GM21786 (cell line): ENCODE data around the gene PLEKHA8.
A peak's percentile ranks its signal among the peaks of the same experiment; 100 is the strongest.

Source experiments
- ATAC-seq: cut with Tn5 transposase; IDR thresholded peaks from one replicate; pipeline ENCODE4 v1.9.1; 2021; ENCODE audit not compliant: unreplicated experiment

The PLEKHA8 gene

GRCh38 chr7:30143748-30144251 is 115.6 kb downstream of the PLEKHA8 start:
- no peak for ATAC-seq

GRCh38 chr7:30144657-30145306 is 116.6 kb downstream of the PLEKHA8 start:
- no peak for ATAC-seq

- no peak for ATAC-seq
These were observed 117.3 kb downstream of the PLEKHA8 start for GRCh38 chr7:30145426-30145970.

GRCh38 chr7:30146127-30146612 is 118.0 kb downstream of the PLEKHA8 start:
- no peak for ATAC-seq

GRCh38 chr7:30147223-30147622 is 119.0 kb downstream of the PLEKHA8 start:
- no peak for ATAC-seq

- ATAC-seq, result no peak
These were observed 119.6 kb downstream of the PLEKHA8 start for GRCh38 chr7:30147785-30148184.

- ATAC-seq, result no peak
These were observed 120.2 kb downstream of the PLEKHA8 start for GRCh38 chr7:30148426-30148825.

GRCh38 chr7:30148951-30149459 is 120.8 kb downstream of the PLEKHA8 start:
- ATAC-seq, result no peak

GRCh38 chr7:30149640-30150272 is 121.5 kb downstream of the PLEKHA8 start:
- no peak for ATAC-seq

- ATAC-seq, result no peak
These were observed 122.5 kb downstream of the PLEKHA8 start for GRCh38 chr7:30150711-30151110.

- ATAC-seq, result no peak
These were observed 125.9 kb downstream of the PLEKHA8 start for GRCh38 chr7:30154111-30154587.

- ATAC-seq, result no peak
These were observed 127.3 kb downstream of the PLEKHA8 start for GRCh38 chr7:30155481-30155880.

GRCh38 chr7:30157204-30157603 is 129.0 kb downstream of the PLEKHA8 start:
- no peak for ATAC-seq

- ATAC-seq, result no peak
These were observed 131.0 kb downstream of the PLEKHA8 start for GRCh38 chr7:30159163-30159562.

GRCh38 chr7:30159698-30160143 is 131.5 kb downstream of the PLEKHA8 start:
- peak; percentile 25 for ATAC-seq

- ATAC-seq, result no peak
These were observed 132.1 kb downstream of the PLEKHA8 start for GRCh38 chr7:30160329-30160728.

GRCh38 chr7:30162133-30162532 is 133.9 kb downstream of the PLEKHA8 start:
- ATAC-seq, result no peak

- ATAC-seq, result peak; percentile 28
These were observed 134.5 kb downstream of the PLEKHA8 start for GRCh38 chr7:30162622-30163124.

GRCh38 chr7:30163231-30163894 is 135.2 kb downstream of the PLEKHA8 start:
- ATAC-seq, result peak; percentile 41

- ATAC-seq, result no peak
These were observed 136.4 kb downstream of the PLEKHA8 start for GRCh38 chr7:30164567-30164966.

GRCh38 chr7:30165590-30165989 is 137.4 kb downstream of the PLEKHA8 start:
- no peak for ATAC-seq
